ENCODE results near the gene CRYBG1. TPM values are rescaled to one million over a fixed set of nuclear protein-coding genes. Genes with fewer than 3 reads are reported as not detected.
"Not testable (repeated sequence)": the region's sequence is repeated elsewhere in the genome, so short reads cannot be mapped to it uniquely, and the experiment has no call there.

The CRYBG1 gene
- total RNA-seq, 2 experiments from 2014 or later = 44.1 to 62.7 TPM

DNA sequence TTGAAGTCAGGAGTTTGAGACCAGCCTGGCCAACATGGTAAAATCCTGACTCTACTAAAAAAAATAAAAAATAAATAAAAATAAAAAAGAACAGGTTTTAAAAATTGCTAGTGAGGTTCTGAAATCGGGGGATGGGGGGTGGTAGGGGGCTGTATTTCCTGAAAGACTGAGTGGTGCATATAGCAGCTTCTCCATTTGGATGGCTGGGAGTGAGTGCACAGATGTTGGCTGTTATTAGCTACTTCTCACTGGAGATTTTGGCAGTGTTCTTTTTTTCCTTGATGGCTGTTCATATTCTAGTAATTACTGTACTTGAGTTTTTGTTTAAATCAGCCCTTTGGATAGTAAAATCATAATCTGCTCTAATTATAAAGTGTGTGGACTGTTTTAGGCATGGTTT, 189.0 kb downstream of the CRYBG1 start:
- ATAC-seq (no peak), DNase-seq (no peak)
- CTCF ChIA-PET = interaction anchor here (1.8 kb wide), 1 partner anchor 37 kb away, joined by 5 read pairs; no protein-coding TSS in a partner anchor
- Mint-ChIP-seq H3K27ac (no peak overlapping the region), H3K4me1 (peaks cover 42% of the 10 kb centered on the region), H3K9me3 (ENCODE audit: low read depth) (no peaks in the 10 kb centered on the region), H3K36me3 (peaks cover 82% of the 10 kb centered on the region), H3K27me3 (no peaks in the 10 kb centered on the region), H3K4me3 (no peak overlapping the region)

DNA sequence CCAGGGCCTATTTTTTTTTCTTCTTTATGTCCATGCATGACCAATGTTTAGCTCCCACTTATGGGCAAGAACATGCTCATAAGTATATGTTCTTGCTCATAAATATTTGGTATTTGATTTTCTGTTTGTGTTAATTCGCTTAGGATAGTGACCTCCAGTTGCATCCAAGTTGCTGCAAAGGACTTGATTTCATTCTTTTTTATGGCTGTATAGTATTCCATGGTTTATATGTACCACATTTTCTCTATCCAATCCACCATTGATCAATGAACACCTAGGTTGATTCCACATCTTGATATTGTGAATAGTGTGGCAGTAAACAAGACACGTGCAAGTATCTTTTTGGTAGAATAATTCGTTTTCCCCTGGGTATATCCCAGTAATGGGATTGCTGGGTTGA, 190.6 kb downstream of the CRYBG1 start:
- CTCF ChIA-PET = interaction anchor here (1.8 kb wide), 1 partner anchor 39 kb away, joined by 5 read pairs; no protein-coding TSS in a partner anchor
- Mint-ChIP-seq H3K4me1 (peaks cover 33% of the 10 kb centered on the region), H3K4me3 (no peak overlapping the region), H3K9me3 (ENCODE audit: low read depth) (no peaks in the 10 kb centered on the region), H3K36me3 (peaks cover 79% of the 10 kb centered on the region), H3K27me3 (no peaks in the 10 kb centered on the region), H3K27ac (no peak overlapping the region)
- ATAC-seq = no peak
- no peak for DNase-seq

DNA sequence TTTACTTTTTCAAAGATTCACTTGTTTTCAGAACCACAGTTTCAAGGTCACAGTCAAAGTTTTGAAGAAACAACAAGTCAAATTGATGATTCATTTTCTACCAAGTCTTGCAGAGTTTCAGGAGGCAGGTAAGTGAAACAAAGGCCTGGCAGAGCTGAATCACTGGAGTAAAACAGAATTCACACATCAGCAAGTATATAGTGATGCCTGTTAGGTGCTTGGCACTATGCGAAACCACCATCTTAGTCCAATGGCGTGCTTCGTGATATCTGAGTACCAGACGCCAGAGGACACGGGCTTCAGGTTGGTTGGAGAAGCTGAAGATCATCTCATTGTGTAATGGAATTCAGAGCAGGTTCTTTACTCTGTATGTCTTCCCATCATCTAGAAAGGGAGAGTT, 192.9 kb downstream of the CRYBG1 start:
- no peak overlapping the region for H3K4me3 Mint-ChIP-seq
- peaks cover 69% of the 10 kb centered on the region for H3K36me3 Mint-ChIP-seq
- CTCF ChIA-PET = interaction anchor here (0.6 to 4.1 kb wide), 9 partner anchors 8 to 47 kb away, joined by 3 to 22 read pairs (median 5); no protein-coding TSS in a partner anchor
- no peaks in the 10 kb centered on the region for H3K9me3 Mint-ChIP-seq (ENCODE audit: low read depth)
- ATAC-seq = no peak
- H3K27ac Mint-ChIP-seq = no peak overlapping the region
- H3K27me3 Mint-ChIP-seq = no peaks in the 10 kb centered on the region
- H3K4me1 Mint-ChIP-seq = peaks cover 14% of the 10 kb centered on the region
- DNase-seq = no peak

DNA sequence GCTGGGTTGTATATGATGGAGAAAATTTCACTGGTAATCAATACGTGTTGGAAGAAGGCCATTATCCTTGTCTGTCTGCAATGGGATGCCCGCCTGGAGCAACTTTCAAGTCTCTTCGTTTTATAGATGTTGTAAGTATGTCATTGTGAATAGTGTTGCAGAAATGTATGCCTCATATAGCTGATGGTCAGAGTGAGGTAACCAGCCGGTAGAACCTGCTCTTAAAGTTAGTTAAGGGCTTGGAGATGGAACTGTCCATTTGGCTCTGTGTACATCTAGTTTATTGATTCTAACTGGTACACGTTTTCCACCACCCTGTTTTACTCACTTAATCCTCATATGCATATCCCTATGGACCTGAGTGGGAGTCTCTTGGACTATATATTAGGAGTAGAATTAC, 195.2 kb downstream of the CRYBG1 start:
- CTCF ChIA-PET = interaction anchor here (0.8 to 4.1 kb wide), 4 partner anchors 11 to 110 kb away, joined by 3 to 22 read pairs (median 4); no protein-coding TSS in a partner anchor
- DNase-seq (no peak), ATAC-seq (no peak)
- Mint-ChIP-seq H3K36me3 (peaks cover 65% of the 10 kb centered on the region), H3K27ac (no peak overlapping the region), H3K4me1 (peaks cover 13% of the 10 kb centered on the region), H3K27me3 (no peaks in the 10 kb centered on the region), H3K4me3 (no peak overlapping the region), H3K9me3 (ENCODE audit: low read depth) (no peaks in the 10 kb centered on the region)

DNA sequence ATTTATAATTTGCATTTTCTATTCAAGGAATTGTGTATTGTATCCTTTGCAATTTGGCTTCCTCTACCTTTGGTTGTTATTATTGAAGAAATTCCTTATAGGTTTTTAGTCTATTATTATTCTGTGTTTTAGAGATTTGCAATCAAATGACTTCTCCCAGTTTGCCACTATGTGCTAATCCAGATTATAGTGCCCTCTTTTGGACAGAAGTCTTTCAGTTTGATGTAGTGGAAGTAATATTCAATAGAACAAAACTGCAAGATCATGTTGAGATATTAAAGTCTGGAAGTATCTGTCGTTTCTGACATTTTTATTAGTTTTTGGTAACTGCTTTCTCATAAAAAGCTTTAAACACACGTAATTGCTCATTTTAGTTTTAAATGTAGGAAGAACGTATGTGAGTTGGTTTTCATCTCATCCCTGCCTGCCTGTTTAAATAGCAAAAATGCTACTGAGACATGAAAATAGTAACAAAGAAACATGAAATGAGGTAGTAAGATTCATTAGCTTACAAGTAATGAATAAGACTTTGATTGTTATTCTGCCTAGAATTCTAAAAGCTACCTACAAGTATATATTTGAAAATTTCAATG, 195.9 kb downstream of the CRYBG1 start:
- CTCF ChIA-PET = interaction anchor here (0.8 to 1.5 kb wide), 4 partner anchors 10 to 111 kb away, joined by 3 to 4 read pairs (median 4); no protein-coding TSS in a partner anchor
- DNase-seq (no peak), ATAC-seq (no peak)
- H3K9me3 Mint-ChIP-seq (ENCODE audit: low read depth) = no peaks in the 10 kb centered on the region
- no peak overlapping the region for H3K27ac Mint-ChIP-seq
- H3K4me3 Mint-ChIP-seq = no peak overlapping the region
- H3K4me1 Mint-ChIP-seq = peaks cover 14% of the 10 kb centered on the region
- H3K36me3 Mint-ChIP-seq = peaks cover 64% of the 10 kb centered on the region
- no peaks in the 10 kb centered on the region for H3K27me3 Mint-ChIP-seq

DNA sequence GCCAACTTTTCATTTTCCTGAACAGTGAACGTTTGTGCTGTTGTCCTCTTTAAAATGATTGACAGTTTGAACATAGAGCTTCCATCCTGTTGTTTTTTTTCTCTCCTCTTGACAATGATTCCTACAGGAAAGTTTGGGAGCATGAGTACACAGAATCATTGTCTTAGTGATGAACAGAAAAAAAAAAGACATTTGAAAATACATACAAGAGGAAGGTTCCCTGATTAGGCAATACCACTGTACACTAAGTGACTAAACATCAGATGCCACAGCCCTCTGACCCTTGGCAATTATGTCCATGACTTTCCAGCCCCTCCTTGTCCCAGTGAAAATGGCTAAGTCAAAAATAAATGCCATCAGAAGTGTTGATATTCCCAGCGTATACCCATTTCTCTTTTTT, 197.3 kb downstream of the CRYBG1 start:
- Mint-ChIP-seq H3K27me3 (no peaks in the 10 kb centered on the region), H3K4me1 (peaks cover 10% of the 10 kb centered on the region), H3K36me3 (peaks cover 59% of the 10 kb centered on the region), H3K4me3 (no peak overlapping the region), H3K9me3 (ENCODE audit: low read depth) (no peaks in the 10 kb centered on the region), H3K27ac (no peak overlapping the region)
- no peak for DNase-seq
- CTCF ChIA-PET = interaction anchor here (1.1 kb wide), 1 partner anchor 8 kb away, joined by 9 read pairs; no protein-coding TSS in a partner anchor
- ATAC-seq = no peak

DNA sequence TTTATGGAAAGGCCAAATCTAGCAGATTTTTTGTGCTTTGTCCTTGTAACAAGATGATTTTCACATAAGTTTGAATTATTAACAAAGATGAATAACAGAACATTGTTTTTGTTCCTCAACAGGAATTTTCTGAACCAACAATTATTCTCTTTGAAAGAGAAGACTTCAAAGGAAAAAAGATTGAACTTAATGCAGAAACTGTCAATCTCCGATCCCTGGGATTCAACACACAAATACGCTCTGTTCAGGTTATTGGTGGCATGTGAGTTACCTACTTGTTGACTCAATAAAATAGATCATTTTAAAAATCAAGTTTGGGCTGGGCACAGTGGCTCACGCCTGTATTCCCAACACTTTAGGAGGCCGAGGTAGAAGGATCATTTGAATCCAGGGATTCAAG, 197.8 kb downstream of the CRYBG1 start:
- Mint-ChIP-seq H3K27ac (no peak overlapping the region), H3K36me3 (peaks cover 55% of the 10 kb centered on the region), H3K9me3 (ENCODE audit: low read depth) (no peaks in the 10 kb centered on the region), H3K4me1 (peaks cover 6% of the 10 kb centered on the region), H3K27me3 (no peaks in the 10 kb centered on the region), H3K4me3 (no peak overlapping the region)
- CTCF ChIA-PET = interaction anchor here (1.1 kb wide), 1 partner anchor 8 kb away, joined by 9 read pairs; no protein-coding TSS in a partner anchor
- DNase-seq = no peak
- ATAC-seq = no peak

DNA sequence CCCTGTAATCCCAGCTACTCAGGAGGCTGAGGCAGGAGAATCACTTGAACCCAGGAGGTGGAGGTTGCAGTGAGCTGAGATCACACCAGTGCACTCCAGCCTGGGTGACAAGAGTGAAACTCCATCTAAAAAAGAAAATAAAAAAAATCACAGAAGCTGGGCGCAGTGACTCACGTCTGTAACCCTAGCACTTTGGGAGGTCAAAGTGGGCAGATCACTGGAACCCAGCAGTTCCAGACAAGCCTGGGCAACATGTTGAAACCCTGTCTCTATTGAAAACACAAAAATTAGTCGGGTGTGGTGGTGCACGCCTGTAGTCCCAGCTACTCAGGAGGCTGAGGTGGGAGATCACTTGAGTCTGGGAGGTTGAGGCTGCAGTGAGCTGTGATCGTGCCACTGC, 199.1 kb downstream of the CRYBG1 start:
- H3K4me1 Mint-ChIP-seq; H3K27me3 Mint-ChIP-seq; H3K4me3 Mint-ChIP-seq; H3K9me3 Mint-ChIP-seq (ENCODE audit: low read depth); ATAC-seq; DNase-seq; H3K27ac Mint-ChIP-seq: not testable (repeated sequence)
- H3K36me3 Mint-ChIP-seq = peaks cover 50% of the 10 kb centered on the region
- CTCF ChIA-PET = interaction anchor here (1.1 to 1.3 kb wide), 2 partner anchors 13 to 23 kb away, joined by 3 to 4 read pairs; no protein-coding TSS in a partner anchor

DNA sequence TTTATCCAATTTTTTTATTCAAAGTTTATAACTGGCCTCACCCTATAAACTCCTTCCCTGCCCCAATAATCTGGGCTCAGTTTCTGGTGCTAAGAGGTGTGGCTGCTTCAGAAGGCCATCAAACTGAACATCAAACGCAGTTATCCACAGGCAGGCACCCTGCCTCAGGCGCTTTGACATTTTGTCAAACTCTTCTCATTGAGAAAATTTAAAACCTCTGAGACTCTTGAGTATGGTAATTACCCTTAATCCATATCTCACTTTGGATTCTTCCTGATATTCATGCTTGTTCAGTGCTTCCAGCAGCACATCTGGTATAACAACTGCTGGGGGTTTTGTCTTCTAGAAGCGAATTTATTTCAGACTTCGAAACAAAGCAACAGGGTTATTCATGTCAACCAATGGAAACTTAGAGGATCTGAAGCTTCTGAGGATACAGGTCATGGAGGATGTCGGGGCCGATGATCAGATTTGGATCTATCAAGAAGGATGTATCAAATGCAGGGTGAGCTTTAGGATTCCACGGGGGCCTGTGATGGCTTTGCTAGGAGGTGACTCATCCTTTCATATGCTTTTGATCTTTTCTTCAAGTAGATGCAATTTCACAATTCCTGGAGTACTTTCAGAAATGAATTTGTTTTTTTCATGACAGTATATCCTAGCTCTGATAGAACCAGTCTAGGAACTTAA, 200.6 kb downstream of the CRYBG1 start:
- H3K27ac Mint-ChIP-seq = no peak overlapping the region
- CTCF ChIA-PET = interaction anchor here (0.6 to 12.2 kb wide), 3 partner anchors 10 to 119 kb away, joined by 3 to 117 read pairs (median 3); no protein-coding TSS in a partner anchor
- peaks cover 49% of the 10 kb centered on the region for H3K36me3 Mint-ChIP-seq
- H3K4me3 Mint-ChIP-seq = no peak overlapping the region
- no peaks in the 10 kb centered on the region for H3K9me3 Mint-ChIP-seq (ENCODE audit: low read depth)
- no peaks in the 10 kb centered on the region for H3K27me3 Mint-ChIP-seq
- ATAC-seq (no peak), DNase-seq (no peak)
- H3K4me1 Mint-ChIP-seq = peaks cover 6% of the 10 kb centered on the region

DNA sequence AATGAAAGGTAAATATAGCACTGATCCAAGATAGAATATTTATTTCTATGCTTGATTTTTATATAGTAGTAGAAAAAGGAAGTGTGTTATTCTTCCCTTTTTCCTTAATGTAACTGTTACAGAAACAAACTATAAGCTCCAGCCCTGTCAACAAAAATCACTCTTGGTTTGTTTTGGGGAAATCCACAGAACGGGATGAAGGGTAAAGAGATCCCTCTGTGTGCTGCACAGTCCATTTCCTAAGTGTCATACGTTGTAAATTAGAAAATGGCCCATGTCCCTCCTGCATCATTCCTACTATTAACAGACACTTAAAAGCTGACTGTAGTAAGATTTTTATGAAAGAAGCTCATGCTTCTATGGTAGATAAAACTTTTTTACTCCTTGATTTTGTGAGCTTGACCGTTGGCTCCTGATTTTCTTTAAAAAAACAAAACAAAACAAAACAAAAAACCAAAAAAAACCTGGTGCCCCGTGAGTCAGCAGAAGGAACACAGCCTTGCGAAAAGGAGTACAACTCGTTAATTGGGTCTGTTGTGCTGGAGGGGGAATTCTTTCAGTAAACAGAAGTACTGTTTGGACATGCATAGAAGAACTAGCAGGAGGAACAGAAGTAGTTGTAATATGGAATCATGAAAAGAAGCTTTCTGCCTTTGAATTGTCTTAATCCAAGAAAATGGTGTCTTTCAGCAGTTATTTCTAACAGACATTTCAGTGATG, 201.3 kb downstream of the CRYBG1 start:
- Mint-ChIP-seq H3K4me1 (peaks cover 11% of the 10 kb centered on the region), H3K36me3 (peaks cover 54% of the 10 kb centered on the region), H3K9me3 (ENCODE audit: low read depth) (no peaks in the 10 kb centered on the region), H3K27me3 (no peaks in the 10 kb centered on the region), H3K4me3 (no peak overlapping the region), H3K27ac (no peak overlapping the region)
- no peak for ATAC-seq
- CTCF ChIA-PET = interaction anchor here (0.6 to 12.2 kb wide), 5 partner anchors 8 to 119 kb away, joined by 3 to 117 read pairs (median 4); no protein-coding TSS in a partner anchor
- DNase-seq = no peak

DNA sequence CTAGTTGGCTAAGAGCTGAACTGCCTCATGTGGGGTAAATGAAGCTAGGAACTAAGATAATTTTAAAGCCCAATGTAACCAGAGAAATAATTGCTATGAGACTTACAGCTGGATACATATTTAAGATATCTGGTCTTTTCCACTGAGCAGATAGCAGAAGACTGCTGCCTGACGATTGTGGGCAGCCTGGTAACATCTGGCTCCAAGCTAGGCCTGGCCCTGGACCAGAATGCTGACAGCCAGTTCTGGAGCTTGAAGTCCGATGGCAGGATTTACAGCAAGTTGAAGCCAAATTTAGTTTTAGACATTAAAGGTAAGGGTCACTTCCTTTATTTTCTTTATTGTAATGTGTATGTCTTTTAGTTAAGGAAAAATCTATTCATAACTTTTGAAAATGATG, 203.1 kb downstream of the CRYBG1 start:
- no peak overlapping the region for H3K27ac Mint-ChIP-seq

DNA sequence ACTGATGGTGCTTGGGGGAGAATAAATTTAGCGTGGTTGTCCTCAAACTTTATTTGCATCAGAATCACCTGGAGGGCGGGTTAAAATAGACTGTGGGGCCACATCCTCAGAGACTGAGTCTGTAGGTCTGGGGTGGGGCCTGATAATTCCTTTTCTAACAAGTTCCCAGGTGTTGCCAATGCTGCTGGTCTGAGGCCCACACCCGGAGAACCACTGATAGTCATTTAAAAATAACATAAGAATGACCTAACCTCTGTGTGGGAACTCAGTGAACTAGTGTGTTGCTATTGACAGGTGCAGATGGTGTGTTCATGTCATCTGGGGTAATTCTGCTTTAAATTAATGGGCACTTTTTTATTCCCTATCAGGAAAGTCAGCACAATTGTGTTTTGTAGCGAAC, 204.0 kb downstream of the CRYBG1 start:
- no peaks in the 10 kb centered on the region for H3K9me3 Mint-ChIP-seq (ENCODE audit: low read depth)
- peaks cover 54% of the 10 kb centered on the region for H3K36me3 Mint-ChIP-seq
- no peak overlapping the region for H3K27ac Mint-ChIP-seq
- no peaks in the 10 kb centered on the region for H3K27me3 Mint-ChIP-seq
- DNase-seq = no peak
- ATAC-seq = no peak
- peaks cover 11% of the 10 kb centered on the region for H3K4me1 Mint-ChIP-seq
- no peak overlapping the region for H3K4me3 Mint-ChIP-seq
- CTCF ChIA-PET = interaction anchor here (1.1 to 12.2 kb wide), 8 partner anchors 10 to 230 kb away, joined by 3 to 117 read pairs (median 5); no protein-coding TSS in a partner anchor

More for the DNA sequence above, 203.1 kb downstream of the CRYBG1 start:
- Mint-ChIP-seq H3K27me3 (no peaks in the 10 kb centered on the region), H3K4me1 (peaks cover 11% of the 10 kb centered on the region), H3K4me3 (no peak overlapping the region), H3K36me3 (peaks cover 55% of the 10 kb centered on the region), H3K9me3 (ENCODE audit: low read depth) (no peaks in the 10 kb centered on the region)
- DNase-seq (no peak), ATAC-seq (no peak)
- CTCF ChIA-PET = interaction anchor here (0.9 to 12.2 kb wide), 9 partner anchors 10 to 229 kb away, joined by 3 to 117 read pairs (median 4); no protein-coding TSS in a partner anchor

DNA sequence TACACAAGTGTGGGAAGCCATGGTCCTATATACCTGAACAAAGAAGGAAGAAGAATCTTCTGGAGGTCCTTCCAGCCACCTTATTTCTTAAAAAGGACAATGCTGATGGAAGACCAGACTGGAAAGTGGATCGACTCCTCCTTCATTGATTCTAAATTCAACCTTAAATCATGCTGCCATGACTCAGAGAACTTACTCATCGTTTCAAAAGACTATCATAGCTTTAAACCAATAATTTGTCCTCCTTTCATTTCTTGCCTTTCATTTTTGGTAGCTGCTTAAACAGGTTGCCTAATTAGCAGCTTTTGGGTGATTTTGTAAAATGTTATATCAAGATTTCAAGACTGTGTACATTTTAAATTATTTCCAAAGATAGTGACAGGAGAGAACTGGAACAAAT, 208.0 kb downstream of the CRYBG1 start:
- no peak overlapping the region for H3K27ac Mint-ChIP-seq
- H3K27me3 Mint-ChIP-seq = no peaks in the 10 kb centered on the region
- H3K4me3 Mint-ChIP-seq = no peak overlapping the region
- no peaks in the 10 kb centered on the region for H3K9me3 Mint-ChIP-seq (ENCODE audit: low read depth)
- H3K36me3 Mint-ChIP-seq = peaks cover 40% of the 10 kb centered on the region
- DNase-seq = no peak
- peaks cover 8% of the 10 kb centered on the region for H3K4me1 Mint-ChIP-seq
- CTCF ChIA-PET = interaction anchor here (12.2 kb wide), 1 partner anchor 126 kb away, joined by 117 read pairs; no protein-coding TSS in a partner anchor
- no peak for ATAC-seq
